GM19238 (cell line): ENCODE results near the gene C1orf232.

Source experiments
- DNase-seq: peaks from one replicate; pipeline ENCODE4 v3.0.0; 2011; ENCODE audit warnings: low spot score; ENCODE audit not compliant: insufficient read length

C1orf232 gene

GRCh38 chr1:26158271-26158907 lies 10.4 kb downstream of the C1orf232 start:
- DNase-seq, result no peak

GRCh38 chr1:26156285-26157038 lies 12.3 kb downstream of the C1orf232 start:
- DNase-seq, result no peak

- no peak for DNase-seq
These were observed 13.1 kb downstream of the C1orf232 start for GRCh38 chr1:26155370-26156284.

GRCh38 chr1:26154750-26155149 lies 14.0 kb downstream of the C1orf232 start:
- DNase-seq, result no peak

GRCh38 chr1:26153966-26154532 lies 14.7 kb downstream of the C1orf232 start:
- no peak for DNase-seq

GRCh38 chr1:26148887-26149286 lies 19.9 kb downstream of the C1orf232 start:
- no peak for DNase-seq

GRCh38 chr1:26145960-26146294 lies 22.8 kb downstream of the C1orf232 start:
- no peak for DNase-seq

- DNase-seq, result peak; percentile 65
These were observed 23.5 kb downstream of the C1orf232 start for GRCh38 chr1:26145041-26145959.

- DNase-seq, result no peak
These were observed 26.6 kb downstream of the C1orf232 start for GRCh38 chr1:26142159-26142558.

GRCh38 chr1:26138974-26139558 lies 29.7 kb downstream of the C1orf232 start:
- DNase-seq, result no peak

GRCh38 chr1:26134466-26134865 lies 34.3 kb downstream of the C1orf232 start:
- no peak for DNase-seq

- DNase-seq, result no peak
These were observed 36.0 kb downstream of the C1orf232 start for GRCh38 chr1:26132834-26133167.

GRCh38 chr1:26132128-26132833 lies 36.5 kb downstream of the C1orf232 start:
- no peak for DNase-seq

- DNase-seq, result no peak
These were observed 38.1 kb downstream of the C1orf232 start for GRCh38 chr1:26130695-26131094.

GRCh38 chr1:26129778-26130177 lies 39.0 kb downstream of the C1orf232 start:
- DNase-seq, result no peak

- no peak for DNase-seq
These were observed 41.3 kb downstream of the C1orf232 start for GRCh38 chr1:26127235-26128163.

GRCh38 chr1:26126321-26127084 lies 42.3 kb downstream of the C1orf232 start:
- no peak for DNase-seq

GRCh38 chr1:26125946-26126320 lies 42.8 kb downstream of the C1orf232 start:
- no peak for DNase-seq
